Measurements from ENCODE around the gene BANP. TPM values are rescaled to one million over a fixed set of nuclear protein-coding genes. Genes with fewer than 3 reads are reported as not detected.

The BANP gene
- total RNA-seq, 2 donors from 2014 or later = 31.3 to 59.2 TPM

GRCh38 chr16:88064889-88065746, 113.9 kb downstream of the BANP start:
- Mint-ChIP-seq H3K36me3 (peaks cover 5% of the 10 kb centered on the region), H3K9me3 (no peaks in the 10 kb centered on the region), H3K27ac (no peak overlapping the region)

GRCh38 chr16:88065747-88066142, 114.5 kb downstream of the BANP start:
- H3K36me3 Mint-ChIP-seq = peaks cover 5% of the 10 kb centered on the region
- no peak for DNase-seq (ENCODE audit: low spot score)

More at GRCh38 chr16:88064889-88065746, 113.9 kb downstream of the BANP start:
- Mint-ChIP-seq H3K4me3 (no peak overlapping the region), H3K27me3 (no peaks in the 10 kb centered on the region), H3K4me1 (ENCODE audit: low read depth in 2 of 2) (peaks cover 0 to 4% of the 10 kb centered on the region in 2 donors)
- DNase-seq (ENCODE audit: low spot score) (no peak), ATAC-seq (peak in 1 of 2 donors; percentile 21)

GRCh38 chr16:88066234-88066633, 115.0 kb downstream of the BANP start:
- ATAC-seq (no peak), DNase-seq (ENCODE audit: low spot score) (no peak)
- no peak overlapping the region for H3K4me3 Mint-ChIP-seq
- H3K36me3 Mint-ChIP-seq = peaks cover 5% of the 10 kb centered on the region
- peaks cover 0 to 4% of the 10 kb centered on the region in 2 donors for H3K4me1 Mint-ChIP-seq (ENCODE audit: low read depth in 2 of 2)
- no peaks in the 10 kb centered on the region for H3K9me3 Mint-ChIP-seq
- H3K27me3 Mint-ChIP-seq = no peaks in the 10 kb centered on the region
- no peak overlapping the region for H3K27ac Mint-ChIP-seq

More at GRCh38 chr16:88065747-88066142, 114.5 kb downstream of the BANP start:
- no peak for ATAC-seq
- Mint-ChIP-seq H3K4me1 (ENCODE audit: low read depth in 2 of 2) (peaks cover 0 to 4% of the 10 kb centered on the region in 2 donors), H3K27me3 (no peaks in the 10 kb centered on the region), H3K4me3 (no peak overlapping the region), H3K9me3 (no peaks in the 10 kb centered on the region), H3K27ac (no peak overlapping the region)

GRCh38 chr16:88066680-88067529, 115.7 kb downstream of the BANP start:
- H3K36me3 Mint-ChIP-seq = peaks cover 5% of the 10 kb centered on the region
- peaks cover 0 to 4% of the 10 kb centered on the region in 2 donors for H3K4me1 Mint-ChIP-seq (ENCODE audit: low read depth in 2 of 2)
- no peak for ATAC-seq
- no peaks in the 10 kb centered on the region for H3K9me3 Mint-ChIP-seq
- no peaks in the 10 kb centered on the region for H3K27me3 Mint-ChIP-seq
- no peak overlapping the region for H3K27ac Mint-ChIP-seq
- DNase-seq (ENCODE audit: low spot score) = no peak
- no peak overlapping the region for H3K4me3 Mint-ChIP-seq

- DNase-seq (ENCODE audit: low spot score) (no peak), ATAC-seq (no peak)
- Mint-ChIP-seq H3K27ac (no peak overlapping the region), H3K4me1 (ENCODE audit: low read depth in 2 of 2) (peaks cover 0 to 4% of the 10 kb centered on the region in 2 donors), H3K36me3 (peaks cover 5% of the 10 kb centered on the region), H3K4me3 (no peak overlapping the region), H3K9me3 (no peaks in the 10 kb centered on the region), H3K27me3 (no peaks in the 10 kb centered on the region)
Observed at GRCh38 chr16:88067530-88068411, 116.5 kb downstream of the BANP start.

- no peak for ATAC-seq
- H3K36me3 Mint-ChIP-seq = peaks cover 5% of the 10 kb centered on the region
Observed at GRCh38 chr16:88068476-88069396, 117.5 kb downstream of the BANP start.

GRCh38 chr16:88069397-88070168, 118.3 kb downstream of the BANP start:
- Mint-ChIP-seq H3K4me3 (no peak overlapping the region), H3K27me3 (no peaks in the 10 kb centered on the region), H3K36me3 (peaks cover 5% of the 10 kb centered on the region), H3K4me1 (ENCODE audit: low read depth in 2 of 2) (peaks cover 0 to 4% of the 10 kb centered on the region in 2 donors), H3K27ac (no peak overlapping the region), H3K9me3 (no peaks in the 10 kb centered on the region)
- DNase-seq (ENCODE audit: low spot score) (no peak), ATAC-seq (no peak)

More at GRCh38 chr16:88068476-88069396, 117.5 kb downstream of the BANP start:
- Mint-ChIP-seq H3K4me1 (ENCODE audit: low read depth in 2 of 2) (peaks cover 0 to 4% of the 10 kb centered on the region in 2 donors), H3K9me3 (no peaks in the 10 kb centered on the region), H3K27ac (no peak overlapping the region), H3K4me3 (no peak overlapping the region), H3K27me3 (no peaks in the 10 kb centered on the region)
- no peak for DNase-seq (ENCODE audit: low spot score)

GRCh38 chr16:88070341-88070740, 119.1 kb downstream of the BANP start:
- Mint-ChIP-seq H3K36me3 (peaks cover 5% of the 10 kb centered on the region), H3K27ac (no peak overlapping the region), H3K27me3 (no peaks in the 10 kb centered on the region), H3K9me3 (no peaks in the 10 kb centered on the region), H3K4me3 (no peak overlapping the region), H3K4me1 (ENCODE audit: low read depth in 2 of 2) (peaks cover 0 to 4% of the 10 kb centered on the region in 2 donors)
- DNase-seq (ENCODE audit: low spot score) (no peak), ATAC-seq (no peak)

GRCh38 chr16:88070989-88071625, 119.9 kb downstream of the BANP start:
- ATAC-seq (no peak), DNase-seq (ENCODE audit: low spot score) (no peak)
- H3K27me3 Mint-ChIP-seq = no peaks in the 10 kb centered on the region
- H3K27ac Mint-ChIP-seq = no peak overlapping the region
- peaks cover 5% of the 10 kb centered on the region for H3K36me3 Mint-ChIP-seq
- H3K4me1 Mint-ChIP-seq (ENCODE audit: low read depth in 2 of 2) = peaks cover 0 to 4% of the 10 kb centered on the region in 2 donors
- H3K4me3 Mint-ChIP-seq = no peak overlapping the region
- H3K9me3 Mint-ChIP-seq = no peaks in the 10 kb centered on the region

- DNase-seq (ENCODE audit: low spot score) = no peak
- Mint-ChIP-seq H3K36me3 (peaks cover 5% of the 10 kb centered on the region), H3K27me3 (no peaks in the 10 kb centered on the region), H3K9me3 (no peaks in the 10 kb centered on the region), H3K4me1 (ENCODE audit: low read depth in 2 of 2) (peaks cover 0 to 4% of the 10 kb centered on the region in 2 donors), H3K27ac (no peak overlapping the region), H3K4me3 (no peak overlapping the region)
- ATAC-seq = no peak
Observed at GRCh38 chr16:88071908-88072307, 120.7 kb downstream of the BANP start.

- Mint-ChIP-seq H3K4me3 (no peak overlapping the region), H3K27me3 (no peaks in the 10 kb centered on the region), H3K9me3 (no peaks in the 10 kb centered on the region), H3K36me3 (peaks cover 5% of the 10 kb centered on the region), H3K4me1 (ENCODE audit: low read depth in 2 of 2) (peaks cover 0 to 4% of the 10 kb centered on the region in 2 donors), H3K27ac (no peak overlapping the region)
- ATAC-seq = no peak
- no peak for DNase-seq (ENCODE audit: low spot score)
Observed at GRCh38 chr16:88072571-88073001, 121.4 kb downstream of the BANP start.

All from natural killer cell treated with Interleukin-12 subunit alpha and Interleukin-12 subunit beta and Interleukin-15 and Interleukin-18, amount 100 ng/mL, for 72 hours (primary cell).